Lower lobe of right lung (tissue), 2 donors: ENCODE measurements around the gene EFEMP2. TPM values are rescaled to one million over a fixed set of nuclear protein-coding genes. Genes with fewer than 3 reads are reported as not detected.

Experiments used
- ATAC-seq, 2 donors: fragments of 200-7000 bp; cut with Tn5 transposase; one replicate each; pipeline ENCODE4 v1.9.1; 2020 to 2022; ENCODE audit warnings: mild to moderate bottlenecking in 2 of 2, moderate library complexity in 2 of 2
- DNase-seq: peaks from one replicate; pipeline ENCODE4 v3.0.0-alpha.2; 2020
- H3K27ac ChIP-seq: fragments of 200-600 bp; one replicate; pipeline ENCODE4 v1.8.0; 2022
- H3K27me3 ChIP-seq: fragments of 200-600 bp; one replicate; pipeline ENCODE4 v1.8.0; 2022; ENCODE audit warnings: low read depth
- H3K36me3 ChIP-seq: fragments of 200-600 bp; one replicate; pipeline ENCODE4 v1.8.0; 2022; ENCODE audit warnings: mild to moderate bottlenecking
- H3K4me1 ChIP-seq: fragments of 200-600 bp; one replicate; pipeline ENCODE4 v1.8.0; 2022
- H3K4me3 ChIP-seq: fragments of 200-600 bp; one replicate; pipeline ENCODE4 v1.8.0; 2022; ENCODE audit warnings: mild to moderate bottlenecking
- H3K9me3 ChIP-seq: fragments of 200-600 bp; one replicate; pipeline ENCODE4 v1.8.0; 2022
- CTCF ChIP-seq: fragments of 200-600 bp; IDR thresholded peaks from one replicate; pipeline ENCODE4 v1.8.0; 2022; ENCODE audit warnings: antibody characterized with exemption, mild to moderate bottlenecking
- intact Hi-C: fragments of 100-400 bp; cut with DNase I; formaldehyde crosslinking; loops from one replicate; pipeline ENCODE4 v1.11.0; 2022
- total RNA-seq: library from RNA; stranded (reverse); fragmentation: NEBNext Ultra II Directional; extraction: Animal tissue kit (Norgen Biotek cat#: 25700); gene quantifications from one replicate; pipeline ENCODE4 v1.2.1, GENCODE V29; 2021
- donor health status: DM: no; HTN: yes; CAD: no; lungs with severe emphysema.

EFEMP2 gene
- total RNA-seq, 1 donor from 2014 or later, result 53.9 TPM

- Histone ChIP-seq H3K27ac (peak overlapping the region; percentile 98), H3K36me3 (peaks cover 49% of the 10 kb centered on the region), H3K4me1 (peaks cover 50% of the 10 kb centered on the region), H3K27me3 (no peaks in the 10 kb centered on the region), H3K4me3 (peak overlapping the region; percentile 92), H3K9me3 (no peaks in the 10 kb centered on the region)
- ATAC-seq (no peak), DNase-seq (no peak)
- intact Hi-C loops, result no loop called here
- TF ChIP-seq CTCF, result no peak
These were observed 15.1 kb downstream of the EFEMP2 start for GRCh38 chr11:65857500-65857852.

GRCh38 chr11:65856689-65857499 is 15.7 kb downstream of the EFEMP2 start:
- H3K36me3 ChIP-seq, result peaks cover 49% of the 10 kb centered on the region
- intact Hi-C loops, result no loop called here
- H3K9me3 ChIP-seq, result no peaks in the 10 kb centered on the region
- H3K4me1 ChIP-seq, result peaks cover 44% of the 10 kb centered on the region
- no peaks in the 10 kb centered on the region for H3K27me3 ChIP-seq
- ATAC-seq (peak; percentile 64 to 67), DNase-seq (peak; percentile 94)
- H3K4me3 ChIP-seq, result peak overlapping the region; percentile 92
- peak overlapping the region; percentile 98 for H3K27ac ChIP-seq
- TF ChIP-seq CTCF, result no peak

GRCh38 chr11:65855927-65856363 is 16.7 kb downstream of the EFEMP2 start:
- H3K4me1 ChIP-seq, result peaks cover 34% of the 10 kb centered on the region
- TF ChIP-seq CTCF, result no peak
- H3K27me3 ChIP-seq, result no peaks in the 10 kb centered on the region
- no peak for ATAC-seq
- peaks cover 3% of the 10 kb centered on the region for H3K9me3 ChIP-seq
- no peak overlapping the region for H3K27ac ChIP-seq
- DNase-seq, result no peak
- H3K4me3 ChIP-seq, result peak overlapping the region; percentile 92
- intact Hi-C loops, result no loop called here
- H3K36me3 ChIP-seq, result peaks cover 48% of the 10 kb centered on the region

- Histone ChIP-seq H3K4me3 (no peak overlapping the region), H3K27me3 (no peaks in the 10 kb centered on the region), H3K27ac (no peak overlapping the region), H3K9me3 (peaks cover 3% of the 10 kb centered on the region), H3K36me3 (peaks cover 48% of the 10 kb centered on the region), H3K4me1 (peaks cover 34% of the 10 kb centered on the region)
- ATAC-seq (no peak), DNase-seq (no peak)
- intact Hi-C loops, result no loop called here
- TF ChIP-seq CTCF, result no peak
These were observed 17.5 kb downstream of the EFEMP2 start for GRCh38 chr11:65854852-65855837.

GRCh38 chr11:65854161-65854592 is 18.4 kb downstream of the EFEMP2 start:
- Histone ChIP-seq H3K27ac (no peak overlapping the region), H3K9me3 (peaks cover 3% of the 10 kb centered on the region), H3K4me1 (peaks cover 25% of the 10 kb centered on the region), H3K27me3 (no peaks in the 10 kb centered on the region), H3K36me3 (peaks cover 48% of the 10 kb centered on the region), H3K4me3 (no peak overlapping the region)
- DNase-seq, result no peak
- intact Hi-C loops, result no loop called here
- no peak for ATAC-seq
- TF ChIP-seq CTCF, result no peak
